ENCODE results near the gene GAK. TPM values are rescaled to one million over a fixed set of nuclear protein-coding genes. Genes with fewer than 3 reads are reported as not detected.

The GAK gene
- total RNA-seq, 3 donors from 2014 or later (not counting 1 experiment from before 2014, with no cell fraction given) = 349 to 358 (median 349) TPM

DNA sequence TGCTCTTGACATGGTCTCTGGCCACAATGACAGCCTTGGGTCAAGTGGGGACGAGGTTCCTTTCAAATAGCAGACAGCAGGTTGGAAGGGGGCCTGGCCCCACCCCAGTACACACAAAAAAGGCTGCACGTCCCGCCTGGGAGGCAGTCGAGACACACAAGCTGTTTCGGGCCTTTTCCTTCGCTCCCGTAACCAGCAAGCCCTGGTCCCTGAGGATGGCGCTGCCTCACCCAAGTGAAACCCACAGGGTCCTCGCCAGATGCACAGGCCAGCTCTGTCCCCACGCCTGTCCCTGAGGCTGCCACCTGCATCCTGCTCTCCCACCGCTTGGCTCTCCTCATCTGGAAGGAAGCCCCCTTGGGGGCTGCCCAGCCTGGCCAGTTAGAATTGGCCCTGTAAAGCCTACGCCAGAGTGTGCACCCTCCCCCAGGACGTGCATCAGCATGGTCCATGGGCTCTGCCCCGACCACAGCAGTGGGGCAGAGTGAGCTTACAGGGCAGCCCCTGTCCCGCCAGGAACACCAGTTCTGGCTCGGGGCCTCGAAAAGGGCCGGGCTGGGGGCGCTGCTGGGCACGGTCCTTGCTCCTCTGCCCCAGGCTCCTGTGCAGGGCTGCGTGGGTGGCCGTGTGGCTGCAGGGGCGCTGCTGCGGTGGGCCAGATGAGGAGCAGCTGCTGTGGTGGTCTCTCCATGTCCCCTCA, 108.2 kb downstream of the GAK start:
- Mint-ChIP-seq H3K36me3 (no peaks in the 10 kb centered on the region), H3K27me3 (ENCODE audit: low read depth in 2 of 2) (peaks cover 30 to 34% of the 10 kb centered on the region in 2 donors), H3K4me1 (peaks cover 0 to 5% of the 10 kb centered on the region in 2 donors), H3K27ac (no peak overlapping the region), H3K9me3 (no peaks in the 10 kb centered on the region), H3K4me3 (no peak overlapping the region)
- Histone ChIP-seq H3K4me1 (ENCODE audit: control insufficient read depth, insufficient read depth, low read length) (peaks cover 10% of the 10 kb centered on the region), H3K36me3 (ENCODE audit: control insufficient read depth, insufficient read depth, low read length) (no peaks in the 10 kb centered on the region), H3K9me3 (ENCODE audit: control insufficient read depth, insufficient read depth, low read length) (no peaks in the 10 kb centered on the region), H3K27me3 (ENCODE audit: control insufficient read depth, insufficient read depth, low read length) (peaks cover 35% of the 10 kb centered on the region), H3K4me3 (ENCODE audit: low read length) (no peak overlapping the region), H3K27ac (ENCODE audit: low read length) (no peak overlapping the region)
- TF ChIP-seq, protein P1, sequence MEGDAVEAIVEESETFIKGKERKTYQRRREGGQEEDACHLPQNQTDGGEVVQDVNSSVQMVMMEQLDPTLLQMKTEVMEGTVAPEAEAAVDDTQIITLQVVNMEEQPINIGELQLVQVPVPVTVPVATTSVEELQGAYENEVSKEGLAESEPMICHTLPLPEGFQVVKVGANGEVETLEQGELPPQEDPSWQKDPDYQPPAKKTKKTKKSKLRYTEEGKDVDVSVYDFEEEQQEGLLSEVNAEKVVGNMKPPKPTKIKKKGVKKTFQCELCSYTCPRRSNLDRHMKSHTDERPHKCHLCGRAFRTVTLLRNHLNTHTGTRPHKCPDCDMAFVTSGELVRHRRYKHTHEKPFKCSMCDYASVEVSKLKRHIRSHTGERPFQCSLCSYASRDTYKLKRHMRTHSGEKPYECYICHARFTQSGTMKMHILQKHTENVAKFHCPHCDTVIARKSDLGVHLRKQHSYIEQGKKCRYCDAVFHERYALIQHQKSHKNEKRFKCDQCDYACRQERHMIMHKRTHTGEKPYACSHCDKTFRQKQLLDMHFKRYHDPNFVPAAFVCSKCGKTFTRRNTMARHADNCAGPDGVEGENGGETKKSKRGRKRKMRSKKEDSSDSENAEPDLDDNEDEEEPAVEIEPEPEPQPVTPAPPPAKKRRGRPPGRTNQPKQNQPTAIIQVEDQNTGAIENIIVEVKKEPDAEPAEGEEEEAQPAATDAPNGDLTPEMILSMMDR (IDR thresholded peaks at IDR 0.05) = no peak
- 55% methylated on average over 24 of the region's 24 CpGs for WGBS (ENCODE audit: insufficient coverage)
- ATAC-seq = no peak
- intact Hi-C loops (cut with micrococcal nuclease) = loop anchor here (2.0 kb wide), 1 partner anchor 41 kb away; no protein-coding TSS in a partner anchor
- DNase-seq = no peak

- TF ChIP-seq, protein P1 (IDR thresholded peaks at IDR 0.05) = no peak
- H3K27ac ChIP-seq (ENCODE audit: low read length) = no peak overlapping the region
- no peaks in the 10 kb centered on the region for H3K36me3 Mint-ChIP-seq
- H3K27ac Mint-ChIP-seq = no peak overlapping the region
- no peak for DNase-seq
- H3K4me1 Mint-ChIP-seq = peaks cover 0 to 5% of the 10 kb centered on the region in 2 donors
- no peak overlapping the region for H3K4me3 ChIP-seq (ENCODE audit: low read length)
- peaks cover 10% of the 10 kb centered on the region for H3K4me1 ChIP-seq (ENCODE audit: control insufficient read depth, insufficient read depth, low read length)
- no peaks in the 10 kb centered on the region for H3K9me3 ChIP-seq (ENCODE audit: control insufficient read depth, insufficient read depth, low read length)
- no peaks in the 10 kb centered on the region for H3K36me3 ChIP-seq (ENCODE audit: control insufficient read depth, insufficient read depth, low read length)
- H3K27me3 ChIP-seq (ENCODE audit: control insufficient read depth, insufficient read depth, low read length) = peaks cover 32% of the 10 kb centered on the region
- H3K9me3 Mint-ChIP-seq = no peaks in the 10 kb centered on the region
- peaks cover 25 to 32% of the 10 kb centered on the region in 2 donors for H3K27me3 Mint-ChIP-seq (ENCODE audit: low read depth in 2 of 2)
- WGBS (ENCODE audit: insufficient coverage) = 75% methylated on average over 21 of the region's 21 CpGs
- H3K4me3 Mint-ChIP-seq = no peak overlapping the region
- ATAC-seq = no peak
- intact Hi-C loops (cut with micrococcal nuclease) = no loop called here
Observed at GRCh38 chr4:823176-823760, 108.8 kb downstream of the GAK start.

DNA sequence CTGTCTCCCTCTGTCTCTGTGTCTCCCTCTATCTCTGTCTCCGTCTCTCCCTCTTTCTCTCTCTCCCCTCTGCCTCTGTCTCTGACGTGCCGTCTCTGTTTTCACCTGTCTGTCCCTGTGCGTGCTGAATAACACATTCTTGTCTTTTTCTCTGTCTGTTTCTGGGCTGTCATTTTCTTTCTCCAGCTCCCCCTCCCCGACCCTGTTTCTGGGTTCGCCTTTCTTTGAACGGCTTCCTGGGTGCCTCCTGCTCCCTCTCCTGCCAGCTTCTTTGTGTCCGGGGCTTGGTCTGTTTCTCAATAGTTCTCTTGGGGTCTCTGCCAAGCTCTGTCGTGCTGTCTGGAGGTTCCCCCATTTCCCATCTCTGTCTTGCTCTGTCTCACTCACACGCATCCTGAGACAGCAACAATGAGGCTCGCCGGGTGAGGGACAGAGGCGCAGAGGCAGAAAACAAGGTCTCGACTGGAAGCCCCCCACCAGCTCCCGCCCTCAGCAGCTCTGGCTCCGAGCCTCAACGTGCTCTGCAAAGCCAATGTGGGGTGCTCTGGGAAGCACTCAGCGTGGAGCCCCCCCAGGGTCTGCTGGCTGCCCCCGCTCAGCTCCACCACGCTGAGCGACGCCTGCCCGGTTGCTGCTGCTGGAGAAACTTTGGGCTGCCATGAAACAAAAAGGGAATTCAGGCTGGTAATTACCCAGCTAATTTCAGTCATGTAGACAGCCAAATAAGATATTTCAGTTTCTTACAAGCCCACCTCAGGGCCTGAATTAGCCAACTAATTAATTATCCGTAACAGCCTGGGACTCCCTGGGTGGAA, 109.5 kb downstream of the GAK start:
- Histone ChIP-seq H3K4me3 (ENCODE audit: low read length) (no peak overlapping the region), H3K4me1 (ENCODE audit: control insufficient read depth, insufficient read depth, low read length) (peaks cover 10% of the 10 kb centered on the region), H3K36me3 (ENCODE audit: control insufficient read depth, insufficient read depth, low read length) (no peaks in the 10 kb centered on the region), H3K27ac (ENCODE audit: low read length) (no peak overlapping the region), H3K9me3 (ENCODE audit: control insufficient read depth, insufficient read depth, low read length) (no peaks in the 10 kb centered on the region), H3K27me3 (ENCODE audit: control insufficient read depth, insufficient read depth, low read length) (peaks cover 28% of the 10 kb centered on the region)
- Mint-ChIP-seq H3K9me3 (no peaks in the 10 kb centered on the region), H3K27ac (no peak overlapping the region), H3K4me1 (peaks cover 0 to 5% of the 10 kb centered on the region in 2 donors), H3K27me3 (ENCODE audit: low read depth in 2 of 2) (peaks cover 21 to 26% of the 10 kb centered on the region in 2 donors), H3K36me3 (no peaks in the 10 kb centered on the region), H3K4me3 (no peak overlapping the region)
- 59% methylated on average over 24 of the region's 24 CpGs for WGBS (ENCODE audit: insufficient coverage)
- ATAC-seq = no peak
- DNase-seq = no peak
- TF ChIP-seq, protein P1 (IDR thresholded peaks at IDR 0.05) = no peak
- intact Hi-C loops (cut with micrococcal nuclease) = no loop called here

Measured in natural killer cell (primary cell).